GM12878 (cell line): Measurements from ENCODE around the gene FLNC. TPM values are rescaled to one million over a fixed set of nuclear protein-coding genes. Genes with fewer than 3 reads are reported as not detected.

ENCODE experiments used
- ATAC-seq: fragments of 200-7000 bp; cut with Tn5 transposase; 3 replicates; pipeline ENCODE4 v1.9.1; 2020; ENCODE audit warnings: mild to moderate bottlenecking, moderate library complexity
- BruUV-seq: library from RNA; stranded (reverse); fragments of 400-500 nt; replicated peaks from 2 replicates; lab custom pipeline; 2021; lab: Mats Ljungman, UMichigan
- CTCF ChIA-PET: fragments of 300-600 bp; sonication (Branson Sonifier 250); formaldehyde crosslinking; extraction: SDS; loops from one replicate; lab custom pipeline; 2021; ENCODE audit warnings: inconsistent platforms; lab: Yijun Ruan, JAX
- POLR2A ChIA-PET: fragments of 350-600 bp; formaldehyde crosslinking; extraction: SDS; loops from one replicate; lab custom pipeline; 2021; ENCODE audit warnings: inconsistent platforms; lab: Charles Lee
- RAD21 ChIA-PET: fragments of 300-600 bp; sonication (Branson Sonifier 250); formaldehyde crosslinking; loops from one replicate; lab custom pipeline; 2023; ENCODE audit warnings: antibody characterized with exemption; ENCODE audit not compliant: unreplicated experiment; lab: Charles Lee
- SMC1A ChIA-PET: fragments of 300-600 bp; sonication (Branson Sonifier 250); formaldehyde crosslinking; loops from one replicate; lab custom pipeline; 2023; ENCODE audit not compliant: unreplicated experiment, uncharacterized antibody; lab: Charles Lee
- DNase-seq: peaks from one replicate; pipeline ENCODE4 v3.0.0-alpha.2; 2011; ENCODE audit warnings: low read depth, low spot score
- FAIRE-seq: peaks from 3 replicates; lab custom pipeline; 2011; peaks lifted over from hg19 to GRCh38; lab: Jason Lieb, UNC
- H2AFZ ChIP-seq: 2 replicates; pipeline ENCODE4 v1.6.0; 2011; ENCODE audit warnings: low read depth, low read length, control low read depth; ENCODE audit not compliant: control insufficient read depth
- H3K27ac ChIP-seq: 2 replicates; pipeline ENCODE4 v1.5.1; 2011; ENCODE audit warnings: control low read depth; ENCODE audit not compliant: control insufficient read depth, insufficient read depth
- H3K27me3 ChIP-seq, 2 experiments: replicated peaks in 1 of 2; 2 replicates each; pipeline versions ENCODE4 v1.6.0 to v1.6.1; 2011; ENCODE audit warnings: low read length in 1 of 2; ENCODE audit not compliant: control insufficient read depth in 2 of 2, insufficient read depth in 2 of 2
- H3K36me3 ChIP-seq, 2 experiments: 2 replicates each; pipeline ENCODE4 v1.5.1; 2011; ENCODE audit warnings: low read length in 1 of 2; ENCODE audit not compliant: control insufficient read depth in 2 of 2, insufficient read depth in 2 of 2
- H3K4me1 ChIP-seq: 2 replicates; pipeline ENCODE4 v1.6.1; 2011; ENCODE audit warnings: mild to moderate bottlenecking, low read length, moderate library complexity, mixed read lengths; ENCODE audit not compliant: control insufficient read depth, insufficient read depth
- H3K4me2 ChIP-seq: 2 replicates; pipeline ENCODE4 v1.6.0; 2011; ENCODE audit warnings: control low read depth; ENCODE audit not compliant: control insufficient read depth, insufficient read depth
- H3K4me3 ChIP-seq: fragments of 200-600 bp; sonication (generic); 2 replicates; pipeline ENCODE4 v1.5.1; 2016
- H3K79me2 ChIP-seq: 2 replicates; pipeline ENCODE4 v1.6.0; 2011; ENCODE audit warnings: low read length; ENCODE audit not compliant: control insufficient read depth, insufficient read depth
- H3K9ac ChIP-seq: 2 replicates; pipeline ENCODE4 v1.8.0; 2011; ENCODE audit warnings: low read length, control low read depth, mixed read lengths; ENCODE audit not compliant: control insufficient read depth, insufficient read depth
- H3K9me3 ChIP-seq: replicated peaks from 3 replicates; pipeline ENCODE4 v1.5.1; 2011; ENCODE audit warnings: mild to moderate bottlenecking, low read length; ENCODE audit not compliant: control insufficient read depth, insufficient read depth
- H4K20me1 ChIP-seq: 2 replicates; pipeline ENCODE4 v1.6.0; 2011; ENCODE audit not compliant: control insufficient read depth, insufficient read depth
- MXI1 ChIP-seq: fragments of 150-350 bp; IDR thresholded peaks from 2 replicates; pipeline ENCODE4 v1.6.1; 2011; ENCODE audit warnings: low read depth, mild to moderate bottlenecking, inconsistent platforms, low read length, improper control_type of control experiment
- NKRF ChIP-seq: fragments of 450-650 bp; conservative IDR thresholded peaks from 2 replicates; pipeline ENCODE4 v1.6.1; 2017; ENCODE audit warnings: mild to moderate bottlenecking, moderate library complexity
- NR2C1 ChIP-seq: fragments of 450-650 bp; IDR thresholded peaks from 2 replicates; pipeline ENCODE4 v1.6.1; 2017; ENCODE audit warnings: antibody characterized with exemption, mild to moderate bottlenecking, moderate library complexity
- SUZ12 ChIP-seq: fragments of 200-600 bp; sonication (generic); IDR thresholded peaks from one replicate; pipeline ENCODE4 v1.6.1; 2018; ENCODE audit warnings: antibody characterized with exemption, mild to moderate bottlenecking; ENCODE audit not compliant: unreplicated experiment
- ZBTB4 ChIP-seq: fragments of 450-650 bp; formaldehyde crosslinking; IDR thresholded peaks from 2 replicates; pipeline ENCODE4 v1.4.0; 2022; ENCODE audit warnings: mild to moderate bottlenecking, moderate library complexity
- WGBS: methylation state at CpG from one replicate; pipeline ENCODE4 v1.1.6; 2016; ENCODE audit warnings: low lambda C conversion rate; ENCODE audit not compliant: insufficient replicate concordance, insufficient coverage; ENCODE audit errors: missing lambda C conversion rate; 5-methylcytosine and 5-hydroxymethylcytosine counted together
- in situ Hi-C: fragments of 300-500 bp; cut with MboI; formaldehyde crosslinking; loops from 9 replicates; pipeline ENCODE4 v1.14.3; 2018; ENCODE audit warnings: mixed read lengths
- intact Hi-C: fragments of 100-400 bp; cut with micrococcal nuclease; formaldehyde crosslinking; loops from one replicate; pipeline ENCODE4 v1.14.2; 2022; ENCODE audit not compliant: unreplicated experiment
- polyA plus RNA-seq, 11 experiments: library from polyadenylated mRNA; depleted of rRNA in 4 of 11; unstranded in 6 of 11; stranded (reverse) in 5 of 11; fragments of >200 nt; fragmentation: Nextera tagmentation in 4 of 11; fragmentation: Illumina TruSeq in 1 of 11; extraction: Ambion mirVana in 4 of 11; extraction: Trizol in 1 of 11; gene quantifications; 1 replicate in 1 of 11; 2 replicates in 10 of 11; pipeline versions ENCODE4 v1.2.1 to v1.2.3, GENCODE V29; 2011 to 2016; ENCODE audit warnings: inconsistent platforms in 2 of 11, missing spikeins in 2 of 11, low read depth in 1 of 11
- total RNA-seq, 4 experiments: library from RNA; depleted of rRNA in 3 of 4; stranded (reverse); fragments of >200 nt in 3 of 4; fragmentation: Illumina TruSeq in 1 of 4; extraction: Trizol in 1 of 4; gene quantifications; 2 replicates each; pipeline versions ENCODE4 v1.2.1 to v1.2.3, GENCODE V29; 2013 to 2021
- TF ChIP-seq, protein P1 (sequence below): fragments of 450-650 bp; IDR thresholded peaks from 2 replicates; pipeline ENCODE4 v1.6.1; 2016; ENCODE audit warnings: mild to moderate bottlenecking, moderate library complexity, borderline replicate concordance
- TF ChIP-seq, protein P2 (sequence below): fragments of 450-650 bp; IDR thresholded peaks from 2 replicates; pipeline ENCODE4 v1.6.1; 2018; ENCODE audit warnings: borderline replicate concordance, mild to moderate bottlenecking; ENCODE audit not compliant: partially characterized antibody

The FLNC gene
- total and polyA plus RNA-seq, 10 of the 15 experiments (the other 5 are each of a cell fraction or from before 2014, with no cell fraction given), result 0.01 to 0.21 (median 0.06) TPM; not detected in 3

DNA sequence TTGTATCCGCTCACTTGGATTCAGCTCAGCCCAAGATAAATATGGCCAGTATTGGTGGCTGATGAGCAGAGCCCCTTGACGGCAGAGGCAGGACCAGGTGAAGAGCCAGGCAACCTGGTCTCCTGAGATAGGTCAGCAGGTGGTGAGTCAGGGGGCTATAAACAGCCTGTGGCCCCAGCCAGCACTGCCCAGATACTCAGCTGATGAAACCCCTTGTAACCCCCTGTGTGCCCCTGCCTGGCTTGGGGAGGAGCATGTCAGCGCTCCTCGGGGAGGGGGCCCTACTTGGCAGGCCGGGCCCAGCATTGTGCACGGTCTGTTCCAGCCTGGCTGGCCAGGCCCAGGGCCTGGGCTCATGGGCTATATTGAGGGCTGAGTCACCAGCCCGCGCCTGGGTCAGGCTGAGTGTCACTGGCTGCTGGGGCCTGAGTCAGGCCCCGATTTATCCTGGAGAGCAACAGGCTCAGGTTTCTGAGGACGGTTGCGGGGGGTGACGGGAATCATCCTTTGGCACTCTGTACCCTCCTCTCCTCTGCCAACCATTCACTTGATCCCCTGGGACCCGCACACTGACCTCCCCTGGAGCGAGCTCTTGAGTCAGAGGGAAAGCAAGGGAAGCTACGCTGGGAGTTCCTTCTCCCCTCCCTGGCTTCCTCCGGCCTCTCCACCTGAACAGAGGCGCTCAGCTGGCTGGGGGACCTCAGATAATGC is 2.8 kb upstream of the FLNC start:
- FAIRE-seq (no peak), DNase-seq (no peak), ATAC-seq (no peak; the same call in 2 of the 3 replicates)
- Histone ChIP-seq H3K9ac (no peak overlapping the region), H3K36me3 (no peaks in the 10 kb centered on the region), H3K4me1 (peaks cover 8% of the 10 kb centered on the region), H3K27me3 (peaks cover 14 to 15% of the 10 kb centered on the region in 2 experiments), H3K79me2 (no peaks in the 10 kb centered on the region), H3K9me3 (no peaks in the 10 kb centered on the region), H3K27ac (no peak overlapping the region), H3K4me3 (no peak overlapping the region), H4K20me1 (no peaks in the 10 kb centered on the region), H3K4me2 (no peak overlapping the region), H2AFZ (no peak overlapping the region)
- SMC1A ChIA-PET, result no interaction called here
- WGBS, result 62% methylated on average over 17 of the region's 17 CpGs
- POLR2A ChIA-PET, result no interaction called here
- RAD21 ChIA-PET, result no interaction called here
- no peak for TF ChIP-seq SUZ12
- TF ChIP-seq, protein P1, sequence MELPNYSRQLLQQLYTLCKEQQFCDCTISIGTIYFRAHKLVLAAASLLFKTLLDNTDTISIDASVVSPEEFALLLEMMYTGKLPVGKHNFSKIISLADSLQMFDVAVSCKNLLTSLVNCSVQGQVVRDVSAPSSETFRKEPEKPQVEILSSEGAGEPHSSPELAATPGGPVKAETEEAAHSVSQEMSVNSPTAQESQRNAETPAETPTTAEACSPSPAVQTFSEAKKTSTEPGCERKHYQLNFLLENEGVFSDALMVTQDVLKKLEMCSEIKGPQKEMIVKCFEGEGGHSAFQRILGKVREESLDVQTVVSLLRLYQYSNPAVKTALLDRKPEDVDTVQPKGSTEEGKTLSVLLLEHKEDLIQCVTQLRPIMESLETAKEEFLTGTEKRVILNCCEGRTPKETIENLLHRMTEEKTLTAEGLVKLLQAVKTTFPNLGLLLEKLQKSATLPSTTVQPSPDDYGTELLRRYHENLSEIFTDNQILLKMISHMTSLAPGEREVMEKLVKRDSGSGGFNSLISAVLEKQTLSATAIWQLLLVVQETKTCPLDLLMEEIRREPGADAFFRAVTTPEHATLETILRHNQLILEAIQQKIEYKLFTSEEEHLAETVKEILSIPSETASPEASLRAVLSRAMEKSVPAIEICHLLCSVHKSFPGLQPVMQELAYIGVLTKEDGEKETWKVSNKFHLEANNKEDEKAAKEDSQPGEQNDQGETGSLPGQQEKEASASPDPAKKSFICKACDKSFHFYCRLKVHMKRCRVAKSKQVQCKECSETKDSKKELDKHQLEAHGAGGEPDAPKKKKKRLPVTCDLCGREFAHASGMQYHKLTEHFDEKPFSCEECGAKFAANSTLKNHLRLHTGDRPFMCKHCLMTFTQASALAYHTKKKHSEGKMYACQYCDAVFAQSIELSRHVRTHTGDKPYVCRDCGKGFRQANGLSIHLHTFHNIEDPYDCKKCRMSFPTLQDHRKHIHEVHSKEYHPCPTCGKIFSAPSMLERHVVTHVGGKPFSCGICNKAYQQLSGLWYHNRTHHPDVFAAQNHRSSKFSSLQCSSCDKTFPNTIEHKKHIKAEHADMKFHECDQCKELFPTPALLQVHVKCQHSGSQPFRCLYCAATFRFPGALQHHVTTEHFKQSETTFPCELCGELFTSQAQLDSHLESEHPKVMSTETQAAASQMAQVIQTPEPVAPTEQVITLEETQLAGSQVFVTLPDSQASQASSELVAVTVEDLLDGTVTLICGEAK, result no peak
- TF ChIP-seq NR2C1, result no peak
- TF ChIP-seq ZBTB4 (CRISPR knock-in tag), result no peak
- TF ChIP-seq, protein P2, sequence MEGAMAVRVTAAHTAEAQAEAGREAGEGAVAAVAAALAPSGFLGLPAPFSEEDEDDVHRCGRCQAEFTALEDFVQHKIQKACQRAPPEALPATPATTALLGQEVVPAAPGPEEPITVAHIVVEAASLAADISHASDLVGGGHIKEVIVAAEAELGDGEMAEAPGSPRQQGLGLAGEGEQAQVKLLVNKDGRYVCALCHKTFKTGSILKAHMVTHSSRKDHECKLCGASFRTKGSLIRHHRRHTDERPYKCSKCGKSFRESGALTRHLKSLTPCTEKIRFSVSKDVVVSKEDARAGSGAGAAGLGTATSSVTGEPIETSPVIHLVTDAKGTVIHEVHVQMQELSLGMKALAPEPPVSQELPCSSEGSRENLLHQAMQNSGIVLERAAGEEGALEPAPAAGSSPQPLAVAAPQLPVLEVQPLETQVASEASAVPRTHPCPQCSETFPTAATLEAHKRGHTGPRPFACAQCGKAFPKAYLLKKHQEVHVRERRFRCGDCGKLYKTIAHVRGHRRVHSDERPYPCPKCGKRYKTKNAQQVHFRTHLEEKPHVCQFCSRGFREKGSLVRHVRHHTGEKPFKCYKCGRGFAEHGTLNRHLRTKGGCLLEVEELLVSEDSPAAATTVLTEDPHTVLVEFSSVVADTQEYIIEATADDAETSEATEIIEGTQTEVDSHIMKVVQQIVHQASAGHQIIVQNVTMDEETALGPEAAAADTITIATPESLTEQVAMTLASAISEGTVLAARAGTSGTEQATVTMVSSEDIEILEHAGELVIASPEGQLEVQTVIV, result no peak
- TF ChIP-seq NKRF, result no peak
- TF ChIP-seq MXI1, result no peak
- in situ Hi-C loops, result no loop called here
- no TSS peak for BruUV-seq
- intact Hi-C loops, result no loop called here
- CTCF ChIA-PET, result interaction anchor here (0.6 kb wide), 1 partner anchor 781 kb away, joined by 3 read pairs; no protein-coding TSS in a partner anchor
